Subcutaneous adipose tissue (tissue), 4 donors: ENCODE results near the gene TACC3. TPM values are rescaled to one million over a fixed set of nuclear protein-coding genes. Genes with fewer than 3 reads are reported as not detected.

ENCODE experiments used
- CTCF ChIP-seq: fragments of 450-650 bp; IDR thresholded peaks from one replicate; pipeline ENCODE4 v1.5.1; 2016; ENCODE audit warnings: low read depth, mild to moderate bottlenecking, control low read depth, antibody characterized with exemption, moderate library complexity
- total RNA-seq, 4 donors: library from RNA; depleted of rRNA; stranded (reverse); fragments of >200 nt; gene quantifications; one replicate each; pipeline ENCODE4 v1.1.0, GENCODE V29; 2016

Gene TACC3
- total RNA-seq, 4 donors from 2014 or later, result 3.9 to 18.1 (median 15.4) TPM

DNA sequence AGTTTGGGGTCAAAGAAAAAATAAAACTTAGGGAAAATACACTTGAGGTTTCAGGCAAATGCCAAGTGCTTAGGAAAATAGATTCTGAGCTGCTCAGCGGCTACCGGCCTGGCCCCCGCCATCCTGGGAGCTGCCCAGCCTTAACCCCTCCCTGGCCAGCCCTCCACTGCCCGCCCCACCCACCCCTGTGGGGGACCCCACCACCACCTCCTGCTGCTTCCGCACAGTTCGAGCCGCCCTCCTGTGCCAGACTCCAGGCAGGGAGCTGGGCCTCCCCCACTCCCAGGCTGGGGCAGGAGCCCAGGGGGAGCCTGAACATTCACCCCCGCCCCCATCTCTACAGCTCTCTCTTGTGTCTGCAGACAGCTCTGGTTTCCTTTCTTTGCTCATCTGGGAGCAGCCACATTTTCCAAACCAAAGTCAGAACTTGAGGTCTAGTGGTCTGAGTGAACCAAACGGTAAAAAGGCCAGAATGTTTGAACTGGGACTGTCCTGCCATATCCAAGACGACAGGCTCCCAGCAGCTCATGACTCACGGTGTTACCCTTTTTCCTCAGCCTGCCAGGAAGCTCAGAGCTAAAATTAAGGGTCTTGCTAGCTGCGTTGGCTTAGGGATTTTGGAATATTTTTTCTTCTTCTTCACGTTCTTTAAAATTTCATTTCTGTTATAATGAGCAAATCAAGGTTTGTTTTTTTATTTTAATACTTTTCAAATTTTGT lies 67.1 kb downstream of the TACC3 start:
- TF ChIP-seq CTCF, result no peak

- TF ChIP-seq CTCF, result no peak
These were observed 68.2 kb downstream of the TACC3 start for GRCh38 chr4:1789552-1789951.

- TF ChIP-seq CTCF, result no peak
These were observed 68.7 kb downstream of the TACC3 start for GRCh38 chr4:1790005-1790404.

DNA sequence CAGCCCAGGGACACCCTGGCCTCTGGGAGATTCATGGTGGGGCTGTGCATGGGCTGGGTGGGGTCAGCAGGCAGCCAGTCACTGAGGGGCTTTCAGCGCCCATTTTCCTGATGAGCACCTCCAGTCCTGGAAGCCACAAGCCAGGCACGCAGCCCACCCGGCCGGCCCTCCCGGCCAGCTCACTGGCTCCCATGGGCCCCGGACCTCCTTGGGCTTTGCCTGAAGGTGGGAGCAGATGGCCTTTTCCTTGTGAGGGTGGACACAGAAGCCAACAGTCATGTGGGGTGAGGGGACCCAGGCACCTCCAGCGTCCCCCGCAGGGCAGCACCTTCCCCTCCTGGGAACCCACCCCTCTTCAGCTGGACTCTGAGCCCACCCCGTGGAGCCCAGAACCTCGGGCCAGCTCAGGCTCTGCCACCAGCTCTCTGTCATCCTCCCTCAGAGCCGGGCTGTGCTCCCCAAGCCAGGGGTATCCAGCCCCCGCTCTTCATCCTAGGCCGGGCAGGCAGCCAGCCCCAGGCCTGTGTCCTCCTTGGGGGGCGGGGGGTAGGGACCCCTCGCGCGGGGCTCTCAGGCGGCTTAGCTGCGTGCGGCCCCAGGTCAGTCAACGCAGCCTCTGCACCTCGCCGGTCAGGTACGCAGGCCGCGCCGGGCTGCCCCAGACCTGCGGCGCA lies 71.0 kb downstream of the TACC3 start:
- TF ChIP-seq CTCF, result no peak

DNA sequence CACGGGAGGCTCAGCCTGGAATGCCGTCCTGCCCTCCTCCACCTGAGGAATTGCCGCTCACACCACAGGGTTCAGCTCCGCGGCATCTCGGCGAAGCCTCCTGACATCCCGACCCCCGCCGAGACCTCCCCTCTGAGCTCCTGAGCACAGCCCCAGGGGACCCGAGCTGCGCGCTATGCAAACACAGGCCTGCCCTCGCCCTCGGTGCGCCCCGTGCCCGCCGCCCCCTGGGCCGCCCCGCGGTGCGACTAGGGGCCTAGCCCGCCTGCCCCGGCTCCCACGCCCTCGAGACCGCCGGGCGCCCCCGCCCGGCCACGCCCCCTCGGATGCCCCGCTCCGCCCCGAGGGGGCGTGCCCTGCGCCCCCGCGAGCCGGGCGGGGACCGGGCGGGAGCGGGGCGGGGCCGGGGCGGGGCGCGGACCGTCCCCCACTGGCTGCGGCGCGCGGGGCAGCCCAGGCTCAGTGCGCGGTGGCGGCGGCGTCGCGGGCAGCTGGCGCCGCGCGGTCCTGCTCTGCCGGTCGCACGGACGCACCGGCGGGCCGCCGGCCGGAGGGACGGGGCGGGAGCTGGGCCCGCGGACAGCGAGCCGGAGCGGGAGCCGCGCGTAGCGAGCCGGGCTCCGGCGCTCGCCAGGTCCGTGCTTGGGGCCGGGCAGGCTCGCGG lies 71.6 kb downstream of the TACC3 start, which contains the start of gene FGFR3:
FGFR3 (plus strand) TSS at position 462 of the 664 bp plus-strand sequence. CDS start 642 bp downstream, outside the sequence.
- TF ChIP-seq CTCF, result no peak

DNA sequence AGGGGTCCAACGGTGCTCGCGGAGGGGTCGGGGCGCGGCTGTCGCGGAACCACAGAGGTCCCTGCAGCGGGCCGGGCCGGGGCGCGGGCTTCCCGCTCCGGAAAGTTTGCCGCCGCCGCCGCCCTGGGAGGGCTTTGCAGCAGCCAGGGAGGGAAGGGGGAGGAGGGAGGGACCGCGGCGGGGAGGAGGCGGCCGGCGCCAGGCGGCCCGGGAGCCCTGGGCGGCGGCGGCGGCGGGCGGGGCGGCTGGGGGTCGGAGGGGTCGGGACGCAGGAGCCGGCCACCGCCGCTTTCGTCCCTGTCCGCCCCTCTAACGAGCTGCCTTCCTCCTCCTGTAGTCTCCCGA lies 72.1 kb downstream of the TACC3 start:
- TF ChIP-seq CTCF, result no peak

- TF ChIP-seq CTCF, result no peak
These were observed 72.9 kb downstream of the TACC3 start for GRCh38 chr4:1793940-1794808.
